ENCODE measurements around the gene SLC11A1.

The SLC11A1 gene

GRCh38 chr2:218401890-218402289 lies 19.8 kb downstream of the SLC11A1 start:
- Mint-ChIP-seq H3K4me3 (peak overlapping the region; percentile 96), H3K27me3 (ENCODE audit: low read depth) (no peaks in the 10 kb centered on the region), H3K27ac (peak overlapping the region; percentile 57), H3K9me3 (no peaks in the 10 kb centered on the region), H3K36me3 (ENCODE audit: low read depth) (peaks cover 37% of the 10 kb centered on the region), H3K4me1 (ENCODE audit: low read depth) (peaks cover 38% of the 10 kb centered on the region)
- no peak for DNase-seq (ENCODE audit: low spot score)

- H3K27me3 Mint-ChIP-seq (ENCODE audit: low read depth): no peaks in the 10 kb centered on the region
- no peak for DNase-seq (ENCODE audit: low spot score)
- H3K27ac Mint-ChIP-seq: no peak overlapping the region
- peak overlapping the region; percentile 54 for H3K4me3 Mint-ChIP-seq
- H3K9me3 Mint-ChIP-seq: no peaks in the 10 kb centered on the region
- H3K4me1 Mint-ChIP-seq (ENCODE audit: low read depth): peaks cover 37% of the 10 kb centered on the region
- peaks cover 37% of the 10 kb centered on the region for H3K36me3 Mint-ChIP-seq (ENCODE audit: low read depth)
Observed at GRCh38 chr2:218402491-218402901, 20.4 kb downstream of the SLC11A1 start.

DNA sequence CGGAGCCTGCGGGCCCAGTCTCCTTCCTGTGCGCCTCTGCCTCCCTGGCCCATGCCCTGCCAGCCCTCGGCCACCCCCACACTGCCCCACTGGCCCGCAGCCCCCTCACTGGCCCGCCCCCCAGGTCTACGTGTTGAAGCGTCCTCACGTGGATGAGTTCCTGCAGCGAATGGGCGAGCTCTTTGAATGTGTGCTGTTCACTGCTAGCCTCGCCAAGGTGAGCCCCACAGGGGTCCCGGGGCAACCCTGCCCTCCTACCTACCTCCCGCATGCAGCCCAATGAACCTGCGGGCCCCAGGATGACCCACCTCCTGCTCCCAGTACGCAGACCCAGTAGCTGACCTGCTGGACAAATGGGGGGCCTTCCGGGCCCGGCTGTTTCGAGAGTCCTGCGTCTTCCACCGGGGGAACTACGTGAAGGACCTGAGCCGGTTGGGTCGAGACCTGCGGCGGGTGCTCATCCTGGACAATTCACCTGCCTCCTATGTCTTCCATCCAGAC lies 20.9 kb downstream of the SLC11A1 start:
- Mint-ChIP-seq H3K9me3 (no peaks in the 10 kb centered on the region), H3K36me3 (ENCODE audit: low read depth) (peaks cover 37% of the 10 kb centered on the region), H3K27me3 (ENCODE audit: low read depth) (no peaks in the 10 kb centered on the region), H3K4me1 (ENCODE audit: low read depth) (peaks cover 35% of the 10 kb centered on the region), H3K4me3 (peak overlapping the region; percentile 49), H3K27ac (peak overlapping the region; percentile 41)
- no peak for DNase-seq (ENCODE audit: low spot score)

DNA sequence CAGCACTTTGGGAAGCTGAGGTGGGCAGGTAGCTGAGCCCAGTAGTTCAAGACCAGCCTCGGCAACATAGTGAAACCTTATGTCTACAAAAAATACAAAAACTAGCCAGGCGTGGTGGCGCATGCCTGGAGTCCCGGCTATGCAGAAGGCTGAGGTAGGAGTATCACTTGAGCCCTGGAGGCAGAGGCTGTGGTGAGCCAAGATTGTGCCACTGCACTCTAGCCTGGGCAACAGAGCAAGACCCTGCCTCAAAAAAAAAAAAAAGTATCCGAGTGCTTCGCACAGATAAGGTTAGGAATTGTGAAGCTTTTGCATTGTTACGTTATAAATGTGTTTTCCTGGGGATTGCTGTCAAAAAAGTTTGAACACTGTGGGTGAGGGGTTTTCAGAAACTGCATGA lies 21.7 kb downstream of the SLC11A1 start:
- DNase-seq (ENCODE audit: low spot score): no peak
- peaks cover 35% of the 10 kb centered on the region for H3K4me1 Mint-ChIP-seq (ENCODE audit: low read depth)
- H3K36me3 Mint-ChIP-seq (ENCODE audit: low read depth): peaks cover 37% of the 10 kb centered on the region
- H3K27me3 Mint-ChIP-seq (ENCODE audit: low read depth): no peaks in the 10 kb centered on the region
- H3K9me3 Mint-ChIP-seq: no peaks in the 10 kb centered on the region
- peak overlapping the region; percentile 49 for H3K4me3 Mint-ChIP-seq
- peak overlapping the region; percentile 41 for H3K27ac Mint-ChIP-seq

DNA sequence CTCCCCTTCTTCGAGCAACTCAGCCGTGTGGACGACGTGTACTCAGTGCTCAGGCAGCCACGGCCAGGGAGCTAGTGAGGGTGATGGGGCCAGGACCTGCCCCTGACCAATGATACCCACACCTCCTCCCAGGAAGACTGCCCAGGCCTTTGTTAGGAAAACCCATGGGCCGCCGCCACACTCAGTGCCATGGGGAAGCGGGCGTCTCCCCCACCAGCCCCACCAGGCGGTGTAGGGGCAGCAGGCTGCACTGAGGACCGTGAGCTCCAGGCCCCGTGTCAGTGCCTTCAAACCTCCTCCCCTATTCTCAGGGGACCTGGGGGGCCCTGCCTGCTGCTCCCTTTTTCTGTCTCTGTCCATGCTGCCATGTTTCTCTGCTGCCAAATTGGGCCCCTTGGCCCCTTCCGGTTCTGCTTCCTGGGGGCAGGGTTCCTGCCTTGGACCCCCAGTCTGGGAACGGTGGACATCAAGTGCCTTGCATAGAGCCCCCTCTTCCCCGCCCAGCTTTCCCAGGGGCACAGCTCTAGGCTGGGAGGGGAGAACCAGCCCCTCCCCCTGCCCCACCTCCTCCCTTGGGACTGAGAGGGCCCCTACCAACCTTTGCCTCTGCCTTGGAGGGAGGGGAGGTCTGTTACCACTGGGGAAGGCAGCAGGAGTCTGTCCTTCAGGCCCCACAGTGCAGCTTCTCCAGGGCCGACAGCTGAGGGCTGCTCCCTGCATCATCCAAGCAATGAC lies 22.4 kb downstream of the SLC11A1 start:
- Mint-ChIP-seq H3K4me3 (no peak overlapping the region), H3K4me1 (ENCODE audit: low read depth) (peaks cover 35% of the 10 kb centered on the region), H3K9me3 (no peaks in the 10 kb centered on the region), H3K27me3 (ENCODE audit: low read depth) (no peaks in the 10 kb centered on the region), H3K36me3 (ENCODE audit: low read depth) (peaks cover 37% of the 10 kb centered on the region), H3K27ac (peak overlapping the region; percentile 39)
- DNase-seq (ENCODE audit: low spot score): no peak

DNA sequence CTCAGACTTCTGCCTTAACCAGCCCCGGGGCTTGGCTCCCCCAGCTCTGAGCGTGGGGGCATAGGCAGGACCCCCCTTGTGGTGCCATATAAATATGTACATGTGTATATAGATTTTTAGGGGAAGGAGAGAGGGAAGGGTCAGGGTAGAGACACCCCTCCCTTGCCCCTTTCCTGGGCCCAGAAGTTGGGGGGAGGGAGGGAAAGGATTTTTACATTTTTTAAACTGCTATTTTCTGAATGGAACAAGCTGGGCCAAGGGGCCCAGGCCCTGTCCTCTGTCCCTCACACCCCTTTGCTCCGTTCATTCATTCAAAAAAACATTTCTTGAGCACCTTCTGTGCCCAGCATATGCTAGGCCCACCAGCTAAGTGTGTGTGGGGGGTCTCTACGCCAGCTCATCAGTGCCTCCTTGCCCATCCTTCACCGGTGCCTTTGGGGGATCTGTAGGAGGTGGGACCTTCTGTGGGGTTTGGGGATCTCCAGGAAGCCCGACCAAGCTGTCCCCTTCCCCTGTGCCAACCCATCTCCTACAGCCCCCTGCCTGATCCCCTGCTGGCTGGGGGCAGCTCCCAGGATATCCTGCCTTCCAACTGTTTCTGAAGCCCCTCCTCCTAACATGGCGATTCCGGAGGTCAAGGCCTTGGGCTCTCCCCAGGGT lies 23.1 kb downstream of the SLC11A1 start:
- Mint-ChIP-seq H3K27ac (peak overlapping the region; percentile 83), H3K27me3 (ENCODE audit: low read depth) (no peaks in the 10 kb centered on the region), H3K4me1 (ENCODE audit: low read depth) (peaks cover 35% of the 10 kb centered on the region), H3K9me3 (no peaks in the 10 kb centered on the region), H3K4me3 (peak overlapping the region; percentile 78), H3K36me3 (ENCODE audit: low read depth) (peaks cover 36% of the 10 kb centered on the region)
- no peak for DNase-seq (ENCODE audit: low spot score)

- Mint-ChIP-seq H3K27me3 (ENCODE audit: low read depth) (no peaks in the 10 kb centered on the region), H3K4me1 (ENCODE audit: low read depth) (peaks cover 35% of the 10 kb centered on the region), H3K4me3 (peak overlapping the region; percentile 78), H3K36me3 (ENCODE audit: low read depth) (peaks cover 35% of the 10 kb centered on the region), H3K9me3 (no peaks in the 10 kb centered on the region), H3K27ac (peak overlapping the region; percentile 83)
- DNase-seq (ENCODE audit: low spot score): no peak
Observed at GRCh38 chr2:218405746-218406208, 23.7 kb downstream of the SLC11A1 start.

GRCh38 chr2:218406209-218406948 lies 24.3 kb downstream of the SLC11A1 start:
- DNase-seq (ENCODE audit: low spot score): peak; percentile 92
- peak overlapping the region; percentile 78 for H3K4me3 Mint-ChIP-seq
- H3K36me3 Mint-ChIP-seq (ENCODE audit: low read depth): peaks cover 33% of the 10 kb centered on the region
- no peaks in the 10 kb centered on the region for H3K9me3 Mint-ChIP-seq
- H3K4me1 Mint-ChIP-seq (ENCODE audit: low read depth): peaks cover 35% of the 10 kb centered on the region
- no peaks in the 10 kb centered on the region for H3K27me3 Mint-ChIP-seq (ENCODE audit: low read depth)
- peak overlapping the region; percentile 90 for H3K27ac Mint-ChIP-seq

DNA sequence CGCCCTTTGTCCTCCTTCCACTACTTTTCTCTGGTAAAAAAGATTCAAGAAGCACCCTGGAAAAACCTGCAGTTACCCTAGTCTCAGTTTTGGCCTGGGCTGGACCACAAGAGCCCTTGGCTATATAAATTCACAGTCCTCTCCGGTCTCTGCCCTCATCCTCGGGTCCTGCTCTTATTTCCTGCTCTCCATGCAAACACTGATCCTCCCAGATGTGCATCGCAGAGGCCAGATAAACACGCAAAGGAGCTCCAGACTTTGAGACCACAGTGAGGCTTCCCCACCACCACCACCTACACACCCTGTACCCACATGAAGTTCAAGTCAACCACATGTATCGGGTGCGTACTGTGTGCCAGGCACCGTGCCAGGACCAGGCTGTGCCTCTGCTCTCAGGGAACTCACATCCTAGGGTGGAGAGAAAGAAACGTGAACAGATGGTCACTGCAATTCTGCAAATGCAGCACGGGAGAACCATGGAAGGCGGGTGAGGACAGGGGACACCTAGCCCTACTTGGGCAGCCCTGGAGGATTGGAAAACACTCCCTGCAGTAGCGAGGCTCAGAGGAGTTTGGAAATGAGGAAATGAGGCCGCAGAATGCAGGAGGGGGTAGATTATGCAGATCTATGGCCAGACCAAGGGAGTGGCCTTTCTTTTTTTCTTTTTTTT lies 25.0 kb downstream of the SLC11A1 start:
- H3K4me1 Mint-ChIP-seq (ENCODE audit: low read depth): peaks cover 35% of the 10 kb centered on the region

GRCh38 chr2:218407717-218408116 lies 25.6 kb downstream of the SLC11A1 start:
- peaks cover 22% of the 10 kb centered on the region for H3K36me3 Mint-ChIP-seq (ENCODE audit: low read depth)
- peak overlapping the region; percentile 28 for H3K27ac Mint-ChIP-seq
- peaks cover 33% of the 10 kb centered on the region for H3K4me1 Mint-ChIP-seq (ENCODE audit: low read depth)
- no peaks in the 10 kb centered on the region for H3K27me3 Mint-ChIP-seq (ENCODE audit: low read depth)
- H3K4me3 Mint-ChIP-seq: peak overlapping the region; percentile 33
- H3K9me3 Mint-ChIP-seq: no peaks in the 10 kb centered on the region
- DNase-seq (ENCODE audit: low spot score): no peak

More for the DNA sequence above, 25.0 kb downstream of the SLC11A1 start:
- H3K36me3 Mint-ChIP-seq (ENCODE audit: low read depth): peaks cover 28% of the 10 kb centered on the region
- H3K4me3 Mint-ChIP-seq: peak overlapping the region; percentile 77
- no peaks in the 10 kb centered on the region for H3K27me3 Mint-ChIP-seq (ENCODE audit: low read depth)
- DNase-seq (ENCODE audit: low spot score): peak; percentile 55
- peak overlapping the region; percentile 90 for H3K27ac Mint-ChIP-seq
- H3K9me3 Mint-ChIP-seq: no peaks in the 10 kb centered on the region

DNA sequence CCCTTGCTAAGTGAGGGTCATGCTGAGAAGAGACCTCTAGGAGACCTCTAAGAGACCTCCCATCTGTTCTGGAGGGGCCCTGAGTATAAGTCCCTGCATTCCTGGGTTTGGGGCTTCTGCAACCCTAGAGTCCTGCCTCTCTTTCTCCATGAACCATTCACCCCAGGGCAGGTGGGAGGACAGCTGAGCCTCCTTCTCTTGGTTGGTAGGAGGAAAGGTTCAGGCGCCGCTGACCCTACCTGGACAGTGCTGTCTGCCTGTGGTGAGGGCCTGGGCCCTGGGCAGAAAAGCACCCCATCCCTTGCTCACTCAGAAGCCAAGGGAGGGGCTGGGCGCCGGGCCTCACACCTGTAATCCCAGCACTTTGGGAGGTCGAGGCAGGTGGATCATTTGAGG lies 36.2 kb downstream of the SLC11A1 start:
- Mint-ChIP-seq H3K36me3 (ENCODE audit: low read depth) (no peaks in the 10 kb centered on the region), H3K4me3 (no peak overlapping the region), H3K27ac (no peak overlapping the region), H3K27me3 (ENCODE audit: low read depth) (no peaks in the 10 kb centered on the region), H3K4me1 (ENCODE audit: low read depth) (no peaks in the 10 kb centered on the region), H3K9me3 (no peaks in the 10 kb centered on the region)
- DNase-seq (ENCODE audit: low spot score): no peak

- H3K27ac Mint-ChIP-seq: no peak within 1 kb of the TSS
- H3K27me3 Mint-ChIP-seq (ENCODE audit: low read depth): no peaks in the 10 kb centered on the region
- no peak within 1 kb of the TSS for H3K4me3 Mint-ChIP-seq
- H3K36me3 Mint-ChIP-seq (ENCODE audit: low read depth): no peaks in the 10 kb centered on the region
- no peak for DNase-seq (ENCODE audit: low spot score)
- no peaks in the 10 kb centered on the region for H3K9me3 Mint-ChIP-seq
- no peaks in the 10 kb centered on the region for H3K4me1 Mint-ChIP-seq (ENCODE audit: low read depth)
Observed at GRCh38 chr2:218418717-218419458, 36.8 kb downstream of the SLC11A1 start, which contains the start of gene VIL1. Gene VIL1 (plus strand): TSS chr2:218419123. CDS start chr2:218423779, 4,656 bp downstream.

Data from T-helper 2 cell treated with Interferon-gamma antibody and Interleukin-4, amounts not matched to agents 5 μg/mL and 100 μg/mL, for 36 hours (primary cell).